ENCODE results near the gene SMCO4. TPM values are rescaled to one million over a fixed set of nuclear protein-coding genes. Genes with fewer than 3 reads are reported as not detected.
"Not testable (repeated sequence)": the region's sequence is repeated elsewhere in the genome, so short reads cannot be mapped to it uniquely, and the experiment has no call there.

SMCO4 gene
- total RNA-seq, 1 experiment from 2014 or later = 50.1 TPM

- TF ChIP-seq OVOL2 (CRISPR knock-in tag; IDR thresholded peaks at IDR 0.05; ENCODE audit: borderline replicate concordance) = no peak
Measured at GRCh38 chr11:93444617-93445073, 98.5 kb downstream of the SMCO4 start (continued).

DNA sequence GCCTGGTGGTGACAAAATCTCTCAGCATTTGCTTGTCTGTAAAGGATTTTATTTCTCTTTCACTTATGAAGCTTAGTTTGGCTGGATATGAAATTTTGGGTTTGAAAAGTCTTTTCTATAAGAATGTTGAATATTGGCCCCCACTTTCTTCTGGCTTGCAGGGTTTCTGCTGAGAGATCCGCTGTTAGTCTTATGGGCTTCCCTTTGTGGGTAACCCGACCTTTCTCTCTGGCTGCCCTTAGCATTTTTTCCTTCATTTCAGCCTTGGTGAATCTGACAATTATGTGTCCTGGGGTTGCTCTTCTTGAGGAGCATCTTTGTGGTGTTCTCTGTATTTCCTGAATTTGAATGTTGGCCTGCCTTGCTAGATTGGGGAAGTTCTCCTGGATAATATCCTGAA lies 100.0 kb downstream of the SMCO4 start:
- DNase-seq (ENCODE audit: low spot score); H3K27me3 Mint-ChIP-seq (ENCODE audit: low read depth); CTCF ChIA-PET; ATAC-seq; H3K4me3 Mint-ChIP-seq; POLR2A ChIA-PET; H3K36me3 Mint-ChIP-seq; H3K27ac Mint-ChIP-seq: not testable (repeated sequence)
- peaks cover 13% of the 10 kb centered on the region for H3K4me1 Mint-ChIP-seq
- TF ChIP-seq ZNF317 (CRISPR knock-in tag; IDR thresholded peaks at IDR 0.05; ENCODE audit: borderline replicate concordance, low read depth) = peak; percentile 94
- peaks cover 35% of the 10 kb centered on the region for H3K9me3 Mint-ChIP-seq

DNA sequence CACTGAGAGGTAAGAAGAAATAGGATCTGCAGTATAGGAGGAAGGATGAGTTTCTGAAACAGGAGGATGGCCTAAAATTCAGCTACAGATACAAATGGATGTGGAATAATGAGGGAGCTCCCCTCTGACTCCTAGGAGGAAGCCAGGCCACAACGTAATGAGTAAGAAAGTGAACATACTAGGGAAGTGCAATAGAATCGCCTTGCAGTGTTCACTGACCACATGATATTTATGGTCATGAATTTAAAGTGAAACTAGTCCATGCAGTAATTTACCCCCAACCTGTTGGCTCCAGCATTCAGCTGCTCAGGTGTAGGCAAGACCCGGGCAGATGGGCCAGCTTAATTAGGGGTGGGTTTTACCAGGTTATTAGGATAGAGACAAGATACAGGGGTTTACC lies 110.9 kb downstream of the SMCO4 start:
- H3K27ac Mint-ChIP-seq = no peak overlapping the region
- ChIA-PET POLR2A (no interaction called here), CTCF (no interaction called here)
- H3K4me1 Mint-ChIP-seq = no peaks in the 10 kb centered on the region
- no peaks in the 10 kb centered on the region for H3K36me3 Mint-ChIP-seq
- H3K9me3 Mint-ChIP-seq = no peaks in the 10 kb centered on the region
- TF ChIP-seq NR3C1 (CRISPR knock-in tag; conservative IDR thresholded peaks at IDR 0.05; ENCODE audit: low read depth) (no peak), KAT7 (CRISPR knock-in tag; IDR thresholded peaks at IDR 0.05; ENCODE audit: borderline replicate concordance) (no peak), TEAD4 (CRISPR knock-in tag; IDR thresholded peaks at IDR 0.05) (no peak), ZNF263 (CRISPR knock-in tag; IDR thresholded peaks at IDR 0.05; ENCODE audit: low read depth) (no peak), STAT6 (CRISPR knock-in tag; conservative IDR thresholded peaks at IDR 0.05; ENCODE audit: low read depth) (no peak), ZNF121 (CRISPR knock-in tag; IDR thresholded peaks at IDR 0.05) (no peak), NFYB (CRISPR knock-in tag; conservative IDR thresholded peaks at IDR 0.05; ENCODE audit: low read depth) (no peak), ZNF416 (CRISPR knock-in tag; IDR thresholded peaks at IDR 0.05) (no peak), ERG (CRISPR knock-in tag; IDR thresholded peaks at IDR 0.05) (no peak), RELA (CRISPR knock-in tag; IDR thresholded peaks at IDR 0.05; ENCODE audit: borderline replicate concordance) (no peak), SMAD4 (CRISPR knock-in tag; IDR thresholded peaks at IDR 0.05) (no peak), FOXP1 (CRISPR knock-in tag; IDR thresholded peaks at IDR 0.05; ENCODE audit: borderline replicate concordance) (no peak), ZNF232 (CRISPR knock-in tag; IDR thresholded peaks at IDR 0.05) (no peak), CREM (CRISPR knock-in tag; IDR thresholded peaks at IDR 0.05) (no peak), ETV6 (CRISPR knock-in tag; IDR thresholded peaks at IDR 0.05) (no peak), MXD4 (CRISPR knock-in tag; IDR thresholded peaks at IDR 0.05; ENCODE audit: borderline replicate concordance) (no peak), NR2C2 (CRISPR knock-in tag; IDR thresholded peaks at IDR 0.05) (no peak)
- TF ChIP-seq, protein P1, sequence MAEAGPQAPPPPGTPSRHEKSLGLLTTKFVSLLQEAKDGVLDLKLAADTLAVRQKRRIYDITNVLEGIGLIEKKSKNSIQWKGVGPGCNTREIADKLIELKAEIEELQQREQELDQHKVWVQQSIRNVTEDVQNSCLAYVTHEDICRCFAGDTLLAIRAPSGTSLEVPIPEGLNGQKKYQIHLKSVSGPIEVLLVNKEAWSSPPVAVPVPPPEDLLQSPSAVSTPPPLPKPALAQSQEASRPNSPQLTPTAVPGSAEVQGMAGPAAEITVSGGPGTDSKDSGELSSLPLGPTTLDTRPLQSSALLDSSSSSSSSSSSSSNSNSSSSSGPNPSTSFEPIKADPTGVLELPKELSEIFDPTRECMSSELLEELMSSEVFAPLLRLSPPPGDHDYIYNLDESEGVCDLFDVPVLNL (CRISPR knock-in tag; IDR thresholded peaks at IDR 0.05; ENCODE audit: borderline replicate concordance, low read depth) = no peak
- TF ChIP-seq, protein P2, sequence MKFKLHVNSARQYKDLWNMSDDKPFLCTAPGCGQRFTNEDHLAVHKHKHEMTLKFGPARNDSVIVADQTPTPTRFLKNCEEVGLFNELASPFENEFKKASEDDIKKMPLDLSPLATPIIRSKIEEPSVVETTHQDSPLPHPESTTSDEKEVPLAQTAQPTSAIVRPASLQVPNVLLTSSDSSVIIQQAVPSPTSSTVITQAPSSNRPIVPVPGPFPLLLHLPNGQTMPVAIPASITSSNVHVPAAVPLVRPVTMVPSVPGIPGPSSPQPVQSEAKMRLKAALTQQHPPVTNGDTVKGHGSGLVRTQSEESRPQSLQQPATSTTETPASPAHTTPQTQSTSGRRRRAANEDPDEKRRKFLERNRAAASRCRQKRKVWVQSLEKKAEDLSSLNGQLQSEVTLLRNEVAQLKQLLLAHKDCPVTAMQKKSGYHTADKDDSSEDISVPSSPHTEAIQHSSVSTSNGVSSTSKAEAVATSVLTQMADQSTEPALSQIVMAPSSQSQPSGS (CRISPR knock-in tag; IDR thresholded peaks at IDR 0.05; ENCODE audit: borderline replicate concordance, low read depth) = no peak
- H3K27me3 Mint-ChIP-seq (ENCODE audit: low read depth) = no peaks in the 10 kb centered on the region
- no peak overlapping the region for H3K4me3 Mint-ChIP-seq
- DNase-seq (ENCODE audit: low spot score) (no peak), ATAC-seq (no peak)

Data from WTC11 (cell line).